Astrocyte (in vitro differentiated cells and primary cell): ENCODE results near the gene DGKI. TPM values are rescaled to one million over a fixed set of nuclear protein-coding genes. Genes with fewer than 3 reads are reported as not detected.

Experiments
- DNase-seq: peaks from one replicate; pipeline ENCODE4 v3.0.0-alpha.2; 2010; ENCODE audit warnings: low read depth
- FAIRE-seq: peaks from 2 replicates; lab custom pipeline; 2011; peaks lifted over from hg19 to GRCh38; lab: Jason Lieb, UNC
- H2AFZ ChIP-seq: 2 replicates; pipeline ENCODE4 v1.6.0; 2012; ENCODE audit warnings: low read depth, low read length, inconsistent platforms
- H3K27ac ChIP-seq: 2 replicates; pipeline ENCODE4 v1.5.1; 2011; ENCODE audit warnings: low read depth, low read length, inconsistent platforms
- H3K27me3 ChIP-seq: 2 replicates; pipeline ENCODE4 v1.6.0; 2011; ENCODE audit warnings: low read length, inconsistent platforms; ENCODE audit not compliant: insufficient read depth
- H3K36me3 ChIP-seq: 2 replicates; pipeline ENCODE4 v1.5.1; 2011; ENCODE audit warnings: low read length, inconsistent platforms; ENCODE audit not compliant: insufficient read depth
- H3K4me1 ChIP-seq: 2 replicates; pipeline ENCODE4 v1.5.1; 2011; ENCODE audit warnings: low read length, inconsistent platforms; ENCODE audit not compliant: insufficient read depth
- H3K4me2 ChIP-seq: 2 replicates; pipeline ENCODE4 v1.6.0; 2012; ENCODE audit warnings: low read length, inconsistent platforms
- H3K4me3 ChIP-seq: 2 replicates; pipeline ENCODE4 v1.5.1; 2011; ENCODE audit warnings: low read depth, mild to moderate bottlenecking, low read length, inconsistent platforms; ENCODE audit not compliant: insufficient read depth
- H3K79me2 ChIP-seq: 2 replicates; pipeline ENCODE4 v1.6.0; 2012; ENCODE audit warnings: mild to moderate bottlenecking, low read length, inconsistent platforms; ENCODE audit not compliant: insufficient read depth
- H3K9ac ChIP-seq: 2 replicates; pipeline ENCODE4 v1.6.0; 2012; ENCODE audit warnings: mild to moderate bottlenecking, low read length, inconsistent platforms
- H3K9me3 ChIP-seq: 2 replicates; pipeline ENCODE4 v1.5.1; 2012; ENCODE audit warnings: low read depth, mild to moderate bottlenecking, low read length, inconsistent platforms; ENCODE audit not compliant: insufficient read depth
- H4K20me1 ChIP-seq: 2 replicates; pipeline ENCODE4 v1.6.0; 2012; ENCODE audit warnings: low read length, inconsistent platforms; ENCODE audit not compliant: insufficient read depth
- H3K27ac Mint-ChIP-seq: one replicate; pipeline ENCODE4 v1.8.0; 2021; ENCODE audit warnings: mild to moderate bottlenecking, mixed read lengths; ENCODE audit not compliant: unreplicated experiment
- H3K27me3 Mint-ChIP-seq: one replicate; pipeline ENCODE4 v1.8.0; 2021; ENCODE audit warnings: low read depth, mixed read lengths; ENCODE audit not compliant: unreplicated experiment
- H3K36me3 Mint-ChIP-seq: one replicate; pipeline ENCODE4 v1.8.0; 2021; ENCODE audit warnings: low read depth, mixed read lengths; ENCODE audit not compliant: unreplicated experiment
- H3K4me1 Mint-ChIP-seq: one replicate; pipeline ENCODE4 v1.8.0; 2021; ENCODE audit warnings: low read depth, mixed read lengths; ENCODE audit not compliant: unreplicated experiment
- H3K4me3 Mint-ChIP-seq: one replicate; pipeline ENCODE4 v1.8.0; 2021; ENCODE audit warnings: mild to moderate bottlenecking, moderate library complexity, mixed read lengths; ENCODE audit not compliant: unreplicated experiment
- H3K9me3 Mint-ChIP-seq: one replicate; pipeline ENCODE4 v1.8.0; 2021; ENCODE audit warnings: mild to moderate bottlenecking, mixed read lengths; ENCODE audit not compliant: unreplicated experiment
- CTCF ChIP-seq: IDR thresholded peaks from 2 replicates; pipeline ENCODE4 v1.5.1; 2011; ENCODE audit warnings: low read depth, mild to moderate bottlenecking, inconsistent platforms, low read length, moderate library complexity; ENCODE audit not compliant: insufficient read depth
- EZH2 ChIP-seq: IDR thresholded peaks from 2 replicates; pipeline ENCODE4 v1.6.1; 2012; ENCODE audit warnings: mild to moderate bottlenecking, low read length, inconsistent platforms; ENCODE audit not compliant: insufficient read depth
- total RNA-seq: library from RNA; stranded (reverse); gene quantifications from 2 replicates; pipeline ENCODE4 v1.2.1, GENCODE V29; 2021

DGKI gene
- total RNA-seq, 1 donor from 2014 or later, result 6.3 TPM

GRCh38 chr7:137853053-137853452 lies 6.3 kb upstream of the DGKI start:
- peaks cover 20% of the 10 kb centered on the region for H3K4me1 ChIP-seq
- H3K36me3 ChIP-seq, result peaks cover 3% of the 10 kb centered on the region
- no peak overlapping the region for H3K9ac ChIP-seq
- no peak overlapping the region for H3K4me3 Mint-ChIP-seq
- H3K4me3 ChIP-seq, result no peak overlapping the region
- no peaks in the 10 kb centered on the region for H3K27me3 ChIP-seq
- H3K27ac ChIP-seq, result no peak overlapping the region
- no peak overlapping the region for H3K27ac Mint-ChIP-seq
- H3K9me3 Mint-ChIP-seq, result no peaks in the 10 kb centered on the region
- H3K27me3 Mint-ChIP-seq, result no peaks in the 10 kb centered on the region
- TF ChIP-seq EZH2, result no peak
- TF ChIP-seq CTCF, result no peak
- no peak overlapping the region for H2AFZ ChIP-seq
- H3K4me1 Mint-ChIP-seq, result peaks cover 17% of the 10 kb centered on the region
- no peaks in the 10 kb centered on the region for H3K79me2 ChIP-seq
- H3K9me3 ChIP-seq, result no peaks in the 10 kb centered on the region
- H3K36me3 Mint-ChIP-seq, result peaks cover 14% of the 10 kb centered on the region
- no peak for FAIRE-seq
- no peak overlapping the region for H3K4me2 ChIP-seq
- no peak for DNase-seq
- H4K20me1 ChIP-seq, result no peaks in the 10 kb centered on the region

GRCh38 chr7:137852108-137852507 lies 5.3 kb upstream of the DGKI start:
- peaks cover 3% of the 10 kb centered on the region for H3K36me3 ChIP-seq
- H3K36me3 Mint-ChIP-seq, result peaks cover 18% of the 10 kb centered on the region
- no peaks in the 10 kb centered on the region for H3K9me3 Mint-ChIP-seq
- H3K4me1 Mint-ChIP-seq, result peaks cover 17% of the 10 kb centered on the region
- H3K4me3 Mint-ChIP-seq, result no peak overlapping the region
- no peak overlapping the region for H2AFZ ChIP-seq
- H3K27ac Mint-ChIP-seq, result peak overlapping the region; percentile 47
- H3K4me3 ChIP-seq, result no peak overlapping the region
- no peak for DNase-seq
- no peak overlapping the region for H3K9ac ChIP-seq
- H4K20me1 ChIP-seq, result no peaks in the 10 kb centered on the region
- no peaks in the 10 kb centered on the region for H3K27me3 Mint-ChIP-seq
- no peak for TF ChIP-seq EZH2
- no peak for TF ChIP-seq CTCF
- peak overlapping the region; percentile 22 for H3K27ac ChIP-seq
- peaks cover 26% of the 10 kb centered on the region for H3K4me1 ChIP-seq
- H3K27me3 ChIP-seq, result no peaks in the 10 kb centered on the region
- no peaks in the 10 kb centered on the region for H3K79me2 ChIP-seq
- no peak for FAIRE-seq
- no peak overlapping the region for H3K4me2 ChIP-seq
- no peaks in the 10 kb centered on the region for H3K9me3 ChIP-seq

GRCh38 chr7:137850972-137851945 lies 4.5 kb upstream of the DGKI start:
- peak; percentile 41 for DNase-seq
- no peak for TF ChIP-seq EZH2
- no peak for TF ChIP-seq CTCF
- peaks cover 30% of the 10 kb centered on the region for H3K4me1 ChIP-seq

More at GRCh38 chr7:137850972-137851945, 4.5 kb upstream of the DGKI start:
- no peak for FAIRE-seq
- Histone ChIP-seq H3K9me3 (no peaks in the 10 kb centered on the region), H4K20me1 (no peaks in the 10 kb centered on the region), H3K4me3 (no peak overlapping the region), H2AFZ (no peak overlapping the region), H3K79me2 (no peaks in the 10 kb centered on the region), H3K27ac (peak overlapping the region; percentile 67), H3K27me3 (no peaks in the 10 kb centered on the region), H3K4me2 (peak overlapping the region; percentile 39), H3K36me3 (peaks cover 3% of the 10 kb centered on the region), H3K9ac (peak overlapping the region; percentile 40)
- Mint-ChIP-seq H3K4me3 (no peak overlapping the region), H3K36me3 (peaks cover 18% of the 10 kb centered on the region), H3K27me3 (no peaks in the 10 kb centered on the region), H3K9me3 (no peaks in the 10 kb centered on the region), H3K27ac (peak overlapping the region; percentile 49), H3K4me1 (peaks cover 17% of the 10 kb centered on the region)
